ENCODE results near the gene ADGRL4.
"Not testable (repeated sequence)": the region's sequence is repeated elsewhere in the genome, so short reads cannot be mapped to it uniquely, and the experiment has no call there.

ADGRL4 gene

DNA sequence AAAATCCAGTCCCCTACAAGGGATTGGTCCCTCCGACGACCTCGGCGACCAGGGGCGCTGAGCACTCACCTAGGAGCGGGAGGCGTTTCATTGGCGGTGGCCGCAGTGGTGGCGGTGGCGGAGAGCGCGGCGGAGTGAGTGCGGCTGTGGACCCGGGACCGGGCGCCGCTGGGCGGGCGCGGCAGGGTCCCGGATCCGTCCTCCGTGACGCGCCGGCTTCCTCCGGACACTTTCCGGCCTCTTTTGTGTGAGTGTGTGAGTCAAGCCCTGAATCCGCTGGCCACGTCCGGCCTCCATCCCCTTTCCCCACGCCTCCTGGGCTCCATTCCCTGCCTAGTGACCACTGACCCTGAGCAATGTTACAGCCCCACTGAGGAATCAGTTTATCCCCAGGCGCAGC, at the start of gene ADGRL4:
Gene ADGRL4, minus strand, starts transcription at position 167 of the 400 bp plus-strand sequence. Its CDS starts 76 bp downstream, at position 91.
- DNase-seq: no peak

DNA sequence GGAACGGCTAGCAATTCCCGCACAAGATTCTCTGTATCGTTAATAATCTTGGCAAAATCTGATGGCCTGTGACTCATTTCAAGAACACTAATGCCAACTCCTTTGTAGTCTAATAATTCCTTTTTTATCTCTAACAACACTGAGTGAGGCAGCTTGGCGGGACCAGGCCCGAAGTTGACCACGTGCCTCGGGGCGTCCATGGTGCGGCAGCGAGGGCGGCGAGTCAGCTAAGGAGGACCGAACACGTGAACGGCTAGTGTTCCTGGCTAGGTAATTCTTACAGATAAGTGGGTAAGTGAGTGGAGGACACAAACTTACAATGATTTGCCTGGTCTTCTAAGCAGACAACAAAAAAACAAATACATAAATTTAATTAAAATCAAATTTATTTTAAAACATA, 49.3 kb upstream of the ADGRL4 start:
- no peak for DNase-seq

DNA sequence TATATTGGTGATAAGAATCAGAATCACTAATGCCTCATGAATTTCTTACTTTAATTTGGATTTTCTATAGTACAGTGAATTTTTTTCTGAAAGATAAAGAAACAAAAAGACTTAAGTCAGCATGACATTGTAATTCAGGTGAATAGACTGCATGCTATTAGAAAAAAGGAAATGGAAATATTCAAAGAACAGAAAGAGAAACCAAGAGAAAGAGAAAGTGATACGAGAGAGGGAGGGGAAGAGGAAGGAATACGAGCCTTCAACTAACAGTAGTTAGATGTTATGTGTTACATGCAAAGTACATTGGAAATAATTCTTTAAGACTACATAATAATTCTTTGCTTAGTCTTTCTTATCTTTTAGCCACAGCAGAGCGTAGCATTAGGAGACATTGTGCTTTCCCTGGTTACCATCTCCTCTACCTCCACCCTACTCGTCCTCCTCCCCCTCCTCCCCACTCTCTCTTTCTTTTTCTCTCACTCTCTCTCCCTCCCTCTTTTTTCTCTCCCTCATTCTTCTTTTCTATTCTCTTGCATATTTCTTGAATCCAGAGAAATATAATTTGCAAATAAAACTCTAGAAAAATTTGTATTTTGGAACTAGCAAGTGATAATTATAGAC, 46.4 kb upstream of the ADGRL4 start:
- no peak for DNase-seq

DNA sequence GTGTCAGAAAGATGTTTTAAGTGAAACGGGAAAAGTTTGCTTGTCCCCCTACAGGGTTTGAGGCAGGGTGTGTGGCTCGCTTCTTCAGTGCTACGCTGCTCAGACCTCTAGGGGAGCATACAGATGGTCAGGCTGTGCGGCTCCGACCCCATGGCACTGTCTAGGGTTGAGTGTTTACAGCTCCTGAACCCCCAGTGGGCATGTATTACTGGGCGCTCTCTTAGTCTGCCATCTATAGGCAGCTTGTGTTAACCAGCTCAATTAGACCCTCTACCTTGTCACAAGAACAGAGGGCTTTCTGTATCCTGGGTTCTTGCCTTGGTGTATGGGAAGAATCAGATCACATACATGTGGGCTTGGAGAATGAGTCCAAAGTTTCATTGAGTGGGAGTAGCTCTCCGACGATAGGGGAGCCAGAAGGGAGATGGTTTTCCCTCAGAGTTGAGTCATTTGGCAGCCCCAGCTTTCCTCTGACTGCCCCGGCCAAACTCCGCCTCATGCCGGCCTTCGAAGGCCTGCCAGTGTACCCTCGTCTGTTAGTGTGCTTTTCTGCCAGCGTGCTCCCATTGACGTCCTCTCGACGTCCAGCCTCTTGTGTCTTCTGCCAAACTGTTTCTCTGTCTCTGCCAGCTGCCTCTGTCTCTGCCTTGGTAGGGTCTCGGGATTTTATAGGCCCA, 38.6 kb upstream of the ADGRL4 start:
- DNase-seq: no peak

DNA sequence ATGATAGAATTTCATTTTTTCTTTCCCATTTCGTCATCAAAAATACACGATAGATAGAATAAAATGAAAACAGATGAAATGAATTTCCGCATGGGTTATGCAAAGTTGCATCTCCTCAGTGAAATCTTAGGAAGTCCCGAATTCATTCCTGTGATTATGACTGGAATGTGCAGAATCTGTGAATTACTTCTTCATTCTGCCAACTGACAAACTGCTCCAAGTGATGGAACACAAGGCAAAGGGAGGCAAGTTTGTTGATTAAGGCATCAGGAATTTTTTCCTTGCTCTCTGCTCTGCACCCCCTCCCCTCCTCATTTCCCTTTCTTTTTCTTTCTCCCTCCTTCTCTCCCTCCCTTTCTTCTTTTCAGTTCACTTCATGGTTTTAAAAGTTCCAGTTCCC, 37.0 kb upstream of the ADGRL4 start:
- no peak for DNase-seq

DNA sequence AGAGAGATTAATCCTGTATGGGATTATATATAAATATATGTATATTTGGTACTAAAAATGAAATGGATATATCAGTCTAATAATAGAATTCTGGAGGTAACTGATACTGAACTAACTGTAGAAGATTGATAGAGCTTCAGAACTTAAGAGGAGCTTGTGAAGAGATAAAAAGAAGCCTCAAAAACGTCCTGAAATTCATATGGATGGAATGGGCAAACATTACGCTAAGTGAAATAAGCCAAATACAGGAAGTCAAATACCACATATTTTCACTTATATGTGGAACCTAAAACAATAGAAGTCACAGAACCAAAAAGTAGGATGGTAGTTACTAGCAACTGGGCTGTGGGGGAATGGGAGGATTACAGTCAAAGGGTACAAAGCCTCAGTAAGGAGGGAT, 36.0 kb upstream of the ADGRL4 start:
- DNase-seq: no peak

DNA sequence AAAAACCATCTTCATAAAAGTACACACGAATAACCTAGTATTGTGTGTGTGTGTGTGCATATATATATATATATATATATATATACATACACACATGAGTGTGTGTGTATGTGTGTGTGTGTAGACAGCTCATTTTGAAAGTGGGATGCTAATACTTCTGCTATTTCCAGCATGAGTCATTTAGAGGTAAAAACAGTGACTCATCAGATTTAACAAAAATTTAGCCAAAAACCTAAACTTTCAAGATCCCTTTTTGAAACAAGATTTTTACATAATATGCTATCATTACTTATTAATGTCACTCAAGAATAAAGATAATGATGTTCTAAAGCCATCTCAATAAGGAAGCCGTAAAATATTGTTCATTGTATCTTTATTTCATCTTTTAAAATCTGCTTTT, 35.6 kb upstream of the ADGRL4 start:
- no peak for DNase-seq

DNA sequence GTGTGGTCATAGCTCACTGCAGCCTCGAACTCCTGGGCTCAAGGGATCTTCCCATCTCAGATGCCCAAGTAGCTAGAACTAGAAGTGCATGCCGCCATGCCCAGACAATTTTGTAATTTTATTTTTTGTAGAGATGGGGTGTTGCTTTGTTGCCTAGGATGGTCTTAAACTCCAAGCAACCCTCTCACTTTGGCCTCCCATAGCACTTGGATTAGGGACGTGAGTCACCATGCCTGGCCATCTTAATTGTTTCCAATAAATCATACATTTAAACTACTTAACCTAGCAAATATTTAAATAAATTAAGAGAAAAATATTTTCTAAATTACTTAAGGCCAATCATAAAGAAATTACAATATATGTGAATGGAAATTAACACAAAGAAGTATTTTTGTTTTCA, 35.1 kb upstream of the ADGRL4 start:
- DNase-seq: no peak

DNA sequence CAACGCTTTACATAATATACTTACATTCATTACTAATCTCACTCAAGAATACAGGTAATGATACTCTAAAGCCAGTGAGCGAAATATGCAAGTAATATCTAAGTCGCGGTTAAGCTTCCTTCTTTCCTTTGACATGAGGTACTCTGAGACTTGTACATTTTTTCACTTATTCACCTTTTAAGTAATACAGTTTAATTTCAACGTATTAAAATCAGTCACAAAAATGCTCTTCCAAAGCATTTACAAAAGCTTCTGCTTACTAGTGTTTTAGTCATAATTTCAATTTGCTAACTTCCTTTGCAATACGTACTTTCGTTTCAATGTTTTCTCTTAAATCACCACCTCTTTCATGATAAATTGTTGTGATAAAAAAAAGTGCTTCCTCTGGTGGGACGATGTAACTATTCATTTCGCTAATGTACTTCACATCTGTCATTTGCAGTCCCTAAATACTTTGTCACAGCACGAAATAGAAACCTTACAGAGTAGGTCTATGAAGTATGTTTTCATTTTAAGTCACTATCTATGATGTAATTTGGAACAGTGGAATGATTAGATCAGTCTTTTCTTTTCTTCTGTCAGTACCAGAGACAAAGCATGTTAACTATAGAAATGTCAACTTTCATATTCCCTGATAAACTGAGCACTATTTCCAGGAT, 34.0 kb upstream of the ADGRL4 start:
- DNase-seq: no peak

DNA sequence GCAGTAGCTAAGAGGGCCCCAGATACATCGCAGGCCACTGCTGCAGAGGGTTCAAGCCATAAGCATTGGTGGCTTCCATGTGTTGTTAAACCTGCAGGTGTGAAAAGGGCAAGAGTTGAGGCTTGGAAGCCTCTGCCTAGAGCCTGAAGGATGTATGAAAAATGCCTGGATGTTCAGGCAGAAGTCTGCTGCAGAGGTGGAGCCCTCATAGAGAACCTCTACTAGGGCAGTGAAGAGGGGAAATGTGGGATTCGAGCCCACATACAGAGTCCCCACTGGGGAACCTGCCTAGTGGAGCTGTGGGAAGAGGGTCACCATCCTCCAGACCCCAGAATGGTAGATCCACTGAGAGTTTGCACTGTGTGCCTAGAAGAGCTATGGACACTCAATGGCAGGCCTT, 30.6 kb upstream of the ADGRL4 start:
- no peak for DNase-seq

DNA sequence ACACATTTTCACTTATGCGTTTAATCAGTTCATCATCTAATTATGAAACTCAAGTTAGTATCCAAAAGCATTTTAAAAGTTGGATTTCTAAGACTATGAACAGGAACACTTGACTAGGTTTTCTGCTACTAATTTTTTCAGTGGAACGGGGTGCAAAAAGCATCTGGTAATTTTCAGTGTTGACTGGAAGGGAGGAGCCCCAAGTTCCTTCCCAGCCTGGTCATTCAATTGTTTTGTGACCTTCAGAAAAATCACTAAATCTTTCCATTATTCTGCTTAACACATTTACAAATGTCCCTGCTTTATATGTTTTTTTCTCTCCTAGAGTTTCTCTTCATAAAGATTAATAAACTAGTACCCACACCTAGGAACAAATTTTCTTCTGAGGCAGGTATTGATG, 6.0 kb upstream of the ADGRL4 start:
- DNase-seq: no peak

DNA sequence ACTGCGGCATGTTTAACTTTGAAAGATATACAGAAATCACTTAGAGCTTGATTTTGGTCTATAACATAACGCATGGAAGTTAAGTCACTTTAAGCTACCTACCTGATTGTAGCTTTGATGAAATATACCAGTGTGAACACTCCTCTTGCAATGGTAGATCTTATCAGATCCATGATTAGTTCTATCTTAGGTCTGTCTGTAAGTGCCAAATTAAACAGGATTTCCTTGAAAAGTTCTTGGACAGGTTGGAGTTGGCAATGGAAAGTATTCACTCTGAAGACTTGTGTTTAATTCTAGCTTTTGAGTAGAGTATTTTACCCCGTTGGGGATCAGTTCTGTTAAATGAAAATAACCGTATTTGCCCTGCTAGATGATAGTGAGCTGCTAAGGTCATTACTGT, 4.1 kb upstream of the ADGRL4 start:
- no peak for DNase-seq

DNA sequence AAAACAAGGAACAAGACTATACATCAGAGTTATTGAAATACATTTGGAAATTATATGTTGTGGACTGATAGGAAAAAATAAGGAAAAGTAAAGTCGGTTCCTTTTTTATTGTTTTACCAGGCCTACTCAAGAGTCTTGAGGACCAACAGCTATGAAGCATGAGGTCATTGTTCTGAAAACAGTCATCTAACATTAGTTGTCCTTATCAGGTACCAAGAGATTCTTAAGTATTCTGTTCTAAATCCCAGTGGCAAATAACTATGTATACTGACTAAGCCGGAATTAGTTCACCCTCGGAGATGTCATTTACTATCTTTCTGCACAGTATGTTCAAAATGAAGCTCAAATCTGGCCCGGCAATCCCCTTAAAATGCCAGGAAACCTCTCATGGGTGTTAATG, 585 bp downstream of the ADGRL4 start:
- DNase-seq: no peak

DNA sequence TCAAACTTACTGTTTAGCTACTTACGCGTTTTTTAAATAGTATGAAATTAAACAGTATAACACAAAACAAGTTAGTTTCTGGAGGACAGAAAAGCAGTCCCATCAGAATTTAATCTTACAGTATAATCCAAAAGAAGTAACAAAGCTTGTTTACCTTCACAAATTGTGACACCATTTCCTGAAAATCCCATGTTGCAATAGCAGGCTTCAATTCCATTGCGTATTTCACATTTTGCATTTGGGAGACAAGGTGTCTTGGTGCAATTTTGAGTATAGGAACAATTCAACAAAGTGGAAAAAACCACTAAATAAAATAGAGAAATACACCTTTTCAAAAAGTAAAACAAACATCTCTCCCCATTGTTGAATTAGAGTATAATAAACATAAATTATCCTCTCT, 1.6 kb downstream of the ADGRL4 start:
- no peak for DNase-seq

DNA sequence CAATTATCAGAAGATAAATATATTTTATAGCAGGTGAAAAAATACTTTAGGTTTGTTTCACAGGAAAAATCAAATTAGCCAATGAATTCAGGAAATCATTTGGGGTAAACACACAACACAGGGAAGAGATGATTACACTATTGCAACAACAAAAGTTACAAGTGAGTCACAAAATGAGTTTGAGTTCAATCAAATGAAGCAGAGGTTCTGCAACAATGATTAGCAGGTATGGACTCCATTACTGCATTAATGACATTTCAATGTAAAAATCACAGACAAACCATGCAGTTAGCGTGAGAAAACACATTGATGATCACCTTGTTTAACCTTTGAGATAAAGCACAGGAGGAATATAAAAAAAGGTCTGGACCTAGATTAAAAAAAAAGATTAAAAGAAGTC, 9.7 kb downstream of the ADGRL4 start:
- no peak for DNase-seq

DNA sequence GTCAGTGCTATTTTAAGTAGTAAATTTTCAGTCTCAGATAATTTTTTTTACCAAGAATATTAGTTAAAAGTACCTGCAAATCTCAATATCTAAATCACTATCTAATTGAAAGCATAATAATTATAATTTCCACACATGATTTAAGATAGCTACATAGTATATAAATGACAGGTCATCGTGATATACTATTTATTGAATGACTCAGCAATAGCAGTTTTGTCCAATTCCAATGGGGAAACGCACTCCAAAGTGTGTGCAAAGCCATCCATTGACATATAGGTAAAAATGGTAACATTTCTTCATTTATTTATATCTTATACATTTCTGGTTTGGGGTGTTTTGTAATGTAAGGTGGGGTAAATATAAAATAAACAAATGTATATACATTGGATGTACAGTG, 19.5 kb downstream of the ADGRL4 start:
- no peak for DNase-seq

DNA sequence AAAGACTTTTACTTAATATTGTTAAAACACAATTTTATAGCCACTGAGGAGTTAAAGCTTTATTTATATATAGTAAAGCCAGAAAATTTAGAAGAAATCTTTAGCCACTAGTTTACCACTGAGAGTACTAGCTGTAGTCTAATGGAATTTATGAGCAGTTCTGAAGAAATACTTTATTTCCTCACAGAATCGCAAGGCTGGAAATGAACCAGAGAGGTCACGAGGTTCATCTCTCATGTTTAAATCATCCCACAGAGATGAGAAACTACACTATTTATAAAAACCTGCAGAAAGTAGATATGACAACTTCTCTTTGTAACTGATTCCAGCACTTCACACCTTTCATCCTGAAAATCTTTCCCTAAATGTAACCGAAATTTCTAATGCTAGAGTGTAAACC, 26.0 kb downstream of the ADGRL4 start:
- DNase-seq: no peak

DNA sequence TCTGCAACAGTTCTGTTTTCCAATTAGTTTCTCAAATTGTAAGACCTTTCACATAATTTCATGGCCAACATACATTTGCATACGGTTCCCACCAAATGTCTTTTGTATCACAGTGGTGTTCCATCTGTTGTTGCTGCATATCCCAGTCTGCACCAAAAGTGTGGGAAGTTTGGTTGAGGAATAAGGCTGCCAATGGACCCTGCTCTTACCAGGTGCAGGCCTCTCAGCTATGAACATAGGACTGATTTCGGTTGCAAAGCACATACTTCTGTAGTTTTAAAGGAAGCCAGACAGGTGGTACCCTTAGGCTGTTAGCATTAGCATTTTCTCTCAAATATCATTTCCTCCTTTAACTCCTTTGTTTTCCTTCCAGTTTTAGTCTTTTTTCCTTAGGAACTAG, 33.8 kb downstream of the ADGRL4 start:
- DNase-seq: no peak

DNA sequence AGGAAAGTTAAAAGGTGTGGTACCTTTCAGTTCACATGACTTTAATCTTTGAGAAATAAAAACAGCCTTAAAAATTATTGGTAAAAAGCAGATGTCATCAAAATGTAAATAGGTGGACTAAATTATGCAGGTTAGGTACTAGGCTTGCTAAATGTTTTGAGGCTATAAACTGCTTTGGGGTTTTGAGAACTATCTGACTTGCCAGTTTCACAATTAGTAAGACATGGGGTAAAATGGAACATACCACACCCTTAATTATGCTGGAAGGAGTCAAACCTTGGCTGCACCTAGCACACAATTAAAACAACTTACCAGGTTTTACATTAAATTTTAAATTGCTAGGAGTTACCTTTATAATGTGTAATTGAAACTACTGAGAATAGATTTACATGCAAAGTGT, 39.4 kb downstream of the ADGRL4 start:
- not testable (repeated sequence) for DNase-seq

DNA sequence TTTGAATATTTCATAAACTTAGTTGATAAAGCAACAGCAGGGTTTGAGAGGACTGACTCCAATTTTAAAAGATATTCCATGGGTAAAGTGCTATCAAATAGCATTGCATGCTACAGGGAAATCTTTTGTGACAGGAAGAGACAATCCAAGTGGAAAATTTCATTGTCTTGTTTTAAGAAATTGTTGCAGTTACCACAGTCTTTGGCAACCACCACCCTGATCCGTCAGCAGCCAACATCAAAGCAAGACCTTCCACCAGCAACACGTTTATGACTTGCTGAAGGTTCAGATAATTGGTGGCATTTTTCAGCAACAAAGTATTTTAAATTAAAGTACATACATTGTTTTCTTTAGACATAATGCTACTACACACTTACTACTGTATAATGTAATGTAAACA, 47.8 kb downstream of the ADGRL4 start:
- DNase-seq: no peak

DNA sequence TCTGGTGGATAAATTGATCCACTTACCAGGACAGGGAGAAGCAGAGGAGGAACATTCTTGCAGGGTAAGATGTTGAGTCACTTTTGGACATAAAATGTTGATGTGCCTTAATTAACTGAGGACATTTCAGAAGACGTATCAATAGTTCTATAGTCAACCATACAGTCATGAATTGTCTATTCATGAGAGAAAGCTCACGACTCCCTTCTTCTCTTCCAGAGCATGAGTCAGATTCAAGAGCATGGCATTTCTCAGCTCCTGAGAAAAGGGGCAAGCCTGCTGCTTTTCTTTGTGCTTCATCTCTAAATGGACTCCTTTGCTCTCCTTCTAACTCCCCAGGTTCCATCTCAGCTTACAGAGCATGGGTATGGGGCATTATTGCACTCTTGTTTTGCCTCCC, 55.7 kb downstream of the ADGRL4 start:
- DNase-seq: no peak

DNA sequence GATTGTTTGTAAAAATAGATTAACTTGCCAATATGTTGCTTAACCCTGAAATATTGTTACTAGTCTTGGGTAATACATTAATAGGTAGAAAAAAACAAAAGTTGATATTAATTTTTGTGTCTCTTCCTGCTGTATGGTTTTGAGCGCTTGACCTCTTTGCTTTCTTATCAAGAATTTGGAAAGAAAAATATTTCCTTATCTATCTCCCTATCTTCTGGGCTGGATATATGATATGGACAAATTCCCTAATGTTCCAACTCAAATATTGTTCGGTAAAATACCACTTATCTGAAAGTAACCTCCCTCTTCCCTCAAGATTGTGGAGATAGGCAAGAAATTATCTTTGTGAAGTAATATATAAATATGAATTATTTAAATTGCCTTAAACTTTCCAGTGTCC, 57.3 kb downstream of the ADGRL4 start:
- no peak for DNase-seq

DNA sequence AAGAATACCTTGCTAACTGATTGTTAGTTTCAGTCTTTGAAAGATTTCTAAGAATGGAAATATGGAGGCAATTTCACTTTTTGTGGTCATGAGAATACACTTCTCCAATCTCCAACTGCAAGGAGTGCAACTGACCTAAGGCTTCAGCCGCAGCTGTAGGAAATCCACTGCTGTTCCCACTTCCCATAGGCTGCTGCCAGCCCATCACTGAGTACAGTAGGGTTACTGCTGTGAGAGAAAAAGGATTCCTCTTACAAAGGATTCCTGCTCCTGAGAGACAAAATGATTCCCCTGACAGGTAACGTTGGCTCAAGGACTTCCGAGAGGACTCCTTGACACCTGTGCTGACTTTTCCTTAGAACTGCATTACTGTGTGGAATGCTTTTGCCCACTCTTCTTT, 87.4 kb downstream of the ADGRL4 start:
- no peak for DNase-seq

DNA sequence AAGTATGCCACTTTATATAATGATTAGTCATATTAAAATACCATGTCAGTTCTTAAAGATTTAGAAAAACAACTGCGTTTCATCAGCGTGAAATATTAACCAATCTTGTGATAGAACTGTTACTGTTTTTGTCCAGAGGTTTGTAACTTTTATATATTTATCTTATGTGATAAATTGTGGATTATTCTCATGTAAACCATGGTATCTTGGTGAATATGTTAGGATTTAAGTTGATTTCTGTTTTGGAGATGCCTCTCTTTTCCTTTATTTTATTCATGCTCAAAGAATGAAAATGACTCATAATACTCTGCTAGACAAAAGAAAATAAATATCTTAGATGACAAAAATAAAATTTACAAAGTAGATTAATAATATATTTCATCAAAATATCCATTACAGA, 88.4 kb downstream of the ADGRL4 start:
- no peak for DNase-seq

DNA sequence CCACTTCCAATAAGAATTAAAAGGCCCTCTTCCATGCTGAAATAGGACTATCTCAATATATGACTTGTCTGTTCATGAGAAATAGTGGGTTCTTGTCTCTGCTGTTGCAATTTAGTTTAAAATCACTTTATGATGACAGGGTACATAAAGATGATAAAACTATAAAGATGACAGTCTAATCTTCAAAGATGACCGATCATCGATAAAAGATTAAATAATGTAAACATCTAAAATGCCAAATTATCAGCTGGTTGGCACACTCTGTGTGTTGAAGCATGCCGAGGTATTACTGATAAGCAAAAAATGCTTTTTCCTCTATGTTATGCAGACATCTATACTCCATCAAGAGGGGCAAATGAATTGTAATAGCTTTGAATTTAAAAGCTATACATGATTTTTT, 89.5 kb downstream of the ADGRL4 start:
- DNase-seq: no peak

Data from activated CD4-positive, alpha-beta T cell treated with anti-CD3 and anti-CD28 coated beads for 4 hours (primary cell).